SW480 (cell line): ENCODE data around the gene STT3B.
A peak's percentile ranks its signal among the peaks of the same experiment; 100 is the strongest.
"Not testable (repeated sequence)": the region's sequence is repeated elsewhere in the genome, so short reads cannot be mapped to it uniquely, and the experiment has no call there.

ENCODE experiments used
- DNase-seq: peaks from one replicate; pipeline ENCODE4 v3.0.0-alpha.2; 2016; ENCODE audit warnings: low spot score

The STT3B gene

DNA sequence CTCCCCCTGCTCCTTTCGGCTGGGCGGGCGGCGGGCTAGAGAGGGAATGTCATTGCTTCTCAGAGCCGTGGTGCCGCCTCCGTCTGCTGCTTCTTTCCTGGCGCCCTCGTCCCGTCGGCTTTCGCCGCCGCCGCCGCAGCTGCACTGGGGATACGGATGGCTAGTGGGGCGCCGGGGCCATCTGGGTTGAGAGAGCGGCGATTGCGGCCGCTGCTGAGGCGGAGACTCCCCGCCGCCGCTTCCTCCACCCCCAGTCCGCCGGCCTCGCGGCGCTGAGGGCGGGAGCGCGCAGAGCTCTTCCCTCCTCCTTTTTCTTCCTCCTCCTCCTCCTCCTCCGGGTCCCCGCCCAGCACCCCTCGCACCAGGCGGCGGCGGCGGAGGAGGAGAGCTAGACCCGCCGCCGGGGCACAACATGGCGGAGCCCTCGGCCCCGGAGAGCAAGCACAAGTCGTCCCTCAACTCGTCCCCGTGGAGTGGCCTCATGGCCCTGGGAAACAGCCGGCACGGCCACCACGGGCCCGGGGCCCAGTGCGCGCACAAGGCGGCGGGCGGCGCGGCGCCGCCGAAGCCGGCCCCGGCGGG lies at the start of gene STT3B:
Gene STT3B, plus strand, starts transcription at position 339 of the 582 bp plus-strand sequence. Its CDS starts 74 bp downstream, at position 413.
- peak; percentile 79 for DNase-seq

DNA sequence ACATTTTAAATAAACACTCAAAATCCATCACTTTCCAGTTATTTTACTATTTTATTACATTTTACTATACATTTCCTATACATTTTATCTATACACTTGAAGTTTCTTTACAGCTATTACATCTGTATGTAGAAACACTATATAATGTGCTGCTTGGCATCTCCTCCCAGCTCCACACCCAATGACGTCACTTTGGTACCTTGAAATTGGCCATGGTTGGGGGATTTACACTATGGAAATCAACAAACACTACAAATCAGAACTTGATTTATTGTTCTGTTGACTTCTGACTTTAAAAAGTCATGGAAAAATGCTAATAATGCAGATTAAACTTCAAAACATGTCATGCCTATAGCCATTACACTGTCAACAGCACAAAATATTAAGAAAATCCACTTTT lies 48.9 kb upstream of the STT3B start:
- DNase-seq = no peak

DNA sequence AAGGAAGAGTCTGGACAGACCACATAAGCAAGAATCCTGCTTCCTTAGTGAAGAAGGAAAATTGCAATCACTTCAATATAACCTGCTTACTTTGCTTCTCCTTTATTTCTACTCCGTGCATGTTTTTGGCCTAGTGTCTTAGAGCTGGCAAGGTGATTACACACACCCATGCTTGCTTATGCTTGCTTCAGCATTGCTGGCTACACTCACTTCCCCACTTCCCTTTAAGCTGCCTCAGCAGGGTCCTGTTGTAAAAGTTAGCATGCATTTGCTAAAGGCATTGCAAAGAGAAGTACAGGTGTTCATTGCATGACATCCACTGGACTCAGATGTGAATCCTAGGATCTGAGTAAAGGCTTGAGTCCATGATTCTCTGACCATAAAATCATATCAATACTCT lies 47.5 kb upstream of the STT3B start:
- DNase-seq = no peak

DNA sequence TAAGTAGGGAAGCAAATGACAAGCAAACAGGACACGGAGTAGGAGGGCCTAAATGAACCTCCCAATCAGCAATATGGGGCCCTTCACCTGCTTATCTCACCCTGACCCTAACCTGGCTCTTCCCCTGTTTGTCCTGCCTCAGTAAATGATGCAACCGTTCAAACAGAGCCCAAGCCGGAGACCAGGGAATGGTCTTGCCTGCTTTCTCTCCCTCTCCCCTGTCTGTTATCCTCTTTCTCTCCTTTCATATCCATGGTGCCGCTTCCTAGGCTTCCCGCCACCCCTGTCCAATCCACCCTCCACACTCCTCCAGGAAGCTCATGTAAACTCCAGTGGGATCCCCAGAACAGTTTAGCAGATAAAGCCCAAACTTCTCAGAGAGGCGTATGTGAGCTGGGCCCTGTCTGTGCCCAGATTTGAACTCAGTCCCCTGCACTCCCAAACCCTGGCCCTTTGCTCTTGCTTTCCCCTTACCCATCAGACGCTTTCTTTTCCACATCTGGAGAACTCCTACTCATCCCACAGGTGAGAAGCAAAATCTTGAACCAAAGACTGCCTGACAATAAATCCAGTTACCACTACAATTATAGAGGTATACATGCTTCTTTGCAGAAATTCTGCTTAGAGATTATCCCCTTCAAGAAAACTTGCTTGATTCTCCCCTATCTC lies 45.7 kb upstream of the STT3B start:
- DNase-seq = no peak

DNA sequence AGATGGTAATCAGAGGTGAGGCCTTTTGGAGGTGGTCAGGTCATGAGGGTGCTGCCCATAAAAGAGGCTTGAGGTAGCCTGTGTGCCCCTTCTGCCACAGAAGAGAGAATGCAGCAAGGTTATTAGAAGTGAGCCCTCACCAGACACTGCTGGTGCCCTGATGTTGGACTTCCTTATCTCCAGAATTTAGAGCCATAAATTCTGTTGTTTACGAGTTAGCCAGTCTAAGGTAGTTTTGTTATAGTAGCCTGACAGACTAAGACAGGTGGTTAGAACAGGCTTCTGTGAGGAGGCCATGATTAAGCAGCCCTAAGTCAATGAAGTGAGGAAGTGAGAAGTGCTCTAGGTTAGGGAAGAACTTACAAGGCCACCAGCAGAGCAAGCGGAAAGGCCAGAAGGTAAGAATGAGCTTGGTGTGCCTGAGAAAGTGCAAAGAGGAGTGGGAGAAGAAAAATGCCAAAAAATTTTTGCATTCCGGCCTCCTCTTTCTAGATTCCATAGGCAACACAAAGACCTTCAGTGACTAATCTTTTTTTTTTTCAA lies 44.2 kb upstream of the STT3B start:
- no peak for DNase-seq

DNA sequence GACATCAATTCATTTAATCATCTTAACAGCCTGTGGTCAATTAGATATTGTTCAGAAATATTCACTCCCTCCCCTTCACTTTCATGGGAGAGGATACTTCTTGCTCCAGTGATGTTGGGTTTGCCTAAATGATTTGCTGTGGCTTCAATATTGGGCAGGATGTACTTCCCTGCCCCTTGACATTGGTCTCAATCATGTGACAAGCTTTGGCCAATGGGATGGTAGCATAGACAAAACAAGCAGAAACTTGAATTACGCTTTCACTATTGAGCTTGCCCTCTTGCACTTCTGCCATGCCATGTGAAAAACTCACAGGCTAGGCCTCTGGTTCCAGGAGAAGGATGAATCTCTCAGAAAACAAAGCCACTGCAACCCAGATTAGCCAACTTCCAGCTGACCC lies 42.2 kb upstream of the STT3B start:
- DNase-seq = no peak

DNA sequence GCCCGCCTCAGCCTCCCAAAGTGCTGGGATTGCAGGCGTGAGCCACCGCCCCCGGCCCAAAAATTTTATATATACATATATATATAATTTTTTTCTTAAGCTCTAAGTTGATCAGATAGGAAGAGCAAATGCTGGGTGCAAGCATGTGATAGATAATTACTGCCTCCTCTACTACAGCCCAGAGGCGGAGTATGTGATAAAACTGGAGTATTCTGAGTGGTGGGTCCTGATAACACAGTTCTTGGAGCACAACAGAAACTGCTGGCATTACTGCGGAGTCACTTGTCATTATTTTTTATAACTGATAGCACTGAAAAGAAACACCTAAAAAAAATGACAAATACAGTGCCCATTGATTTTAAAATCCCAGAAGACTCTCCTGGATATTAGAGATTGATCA lies 41.1 kb upstream of the STT3B start:
- no peak for DNase-seq

DNA sequence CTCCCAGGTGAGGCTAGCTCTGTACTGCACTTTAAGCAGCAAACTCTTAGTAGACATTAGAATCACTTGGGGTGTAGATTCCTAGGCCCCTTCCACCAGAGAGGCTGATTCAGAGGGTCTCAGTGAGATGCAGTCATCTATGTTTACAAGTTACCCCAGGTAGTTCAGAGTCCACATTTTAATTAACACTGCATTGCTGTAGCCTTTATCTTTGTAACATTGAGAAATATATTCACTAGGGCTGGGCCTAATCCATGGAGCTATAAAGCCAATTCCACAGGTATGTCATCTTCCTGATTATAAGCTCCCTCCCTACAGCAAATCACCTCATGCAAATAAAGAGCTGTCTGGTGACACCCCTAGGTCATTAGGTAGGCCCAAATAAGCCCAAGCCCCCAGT lies 39.6 kb upstream of the STT3B start:
- DNase-seq = no peak

DNA sequence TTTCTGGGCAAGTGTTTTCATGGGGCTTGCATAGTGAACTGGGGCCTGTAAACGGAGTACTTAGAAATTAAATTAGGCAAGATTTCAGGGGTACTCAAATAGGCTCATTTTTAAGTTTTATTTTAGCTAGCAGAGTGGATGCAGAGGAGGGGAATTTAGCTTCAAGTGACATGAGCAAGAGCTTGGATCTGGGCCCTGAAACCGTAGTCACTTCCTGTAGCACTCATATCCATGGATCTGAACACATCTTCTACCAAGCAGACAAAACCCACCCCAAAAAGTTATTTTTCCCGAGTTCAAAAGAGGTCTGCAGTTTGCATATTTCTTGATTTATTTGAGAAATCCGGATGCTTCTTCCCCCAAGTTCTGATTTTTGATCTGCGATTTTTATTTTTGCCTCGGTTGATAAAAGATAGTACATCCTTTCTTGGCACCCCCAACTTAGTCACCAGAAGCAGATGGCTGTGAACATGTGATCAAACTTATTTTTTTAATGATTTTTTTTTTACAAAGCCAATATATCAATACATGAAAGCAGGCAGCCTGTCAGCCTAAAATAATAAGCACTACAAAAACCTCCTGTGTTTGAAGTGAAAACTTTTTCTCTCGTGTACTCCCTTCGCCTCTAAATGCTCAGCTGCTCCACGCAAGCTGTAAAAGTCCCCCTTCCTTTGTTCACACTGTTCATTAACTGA lies 36.6 kb upstream of the STT3B start:
- no peak for DNase-seq

DNA sequence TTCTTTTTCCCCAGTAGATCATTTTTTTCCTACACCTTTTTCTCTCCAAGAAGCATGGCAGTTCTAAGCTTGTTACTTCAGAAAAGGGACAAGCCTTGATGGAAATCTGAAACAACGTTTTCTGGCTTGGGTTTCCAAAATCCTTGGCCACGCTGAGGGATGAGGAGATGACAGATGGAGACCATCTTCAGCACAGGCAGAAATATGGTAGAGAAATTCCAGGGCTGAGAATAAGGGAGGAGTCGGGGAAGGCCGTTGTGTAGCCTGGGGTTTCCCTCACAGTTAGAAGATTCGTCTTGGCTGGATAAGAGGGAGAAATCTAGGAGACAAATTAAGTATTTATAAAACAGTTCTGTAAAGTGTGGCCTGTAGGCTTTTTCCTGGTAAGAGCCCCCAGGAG lies 33.9 kb upstream of the STT3B start:
- DNase-seq = no peak

DNA sequence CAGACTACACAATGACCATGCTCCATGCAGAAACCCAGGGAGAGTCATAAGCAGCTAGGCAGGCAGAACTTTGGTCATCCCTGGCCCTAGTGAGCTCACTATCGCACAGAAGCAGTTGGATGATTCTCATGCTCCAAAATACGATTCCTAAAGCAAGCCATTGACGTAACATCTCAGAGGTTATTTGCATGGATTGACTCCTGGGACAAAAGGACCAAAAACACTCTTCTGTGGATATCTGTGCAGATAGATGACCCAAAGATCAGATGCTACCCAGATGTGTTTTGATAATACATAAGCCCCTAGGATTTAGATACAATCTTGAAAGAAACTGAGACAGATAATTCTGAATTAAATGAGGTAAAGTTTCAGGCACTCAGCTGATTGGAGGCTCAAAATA lies 33.4 kb upstream of the STT3B start:
- DNase-seq = no peak

DNA sequence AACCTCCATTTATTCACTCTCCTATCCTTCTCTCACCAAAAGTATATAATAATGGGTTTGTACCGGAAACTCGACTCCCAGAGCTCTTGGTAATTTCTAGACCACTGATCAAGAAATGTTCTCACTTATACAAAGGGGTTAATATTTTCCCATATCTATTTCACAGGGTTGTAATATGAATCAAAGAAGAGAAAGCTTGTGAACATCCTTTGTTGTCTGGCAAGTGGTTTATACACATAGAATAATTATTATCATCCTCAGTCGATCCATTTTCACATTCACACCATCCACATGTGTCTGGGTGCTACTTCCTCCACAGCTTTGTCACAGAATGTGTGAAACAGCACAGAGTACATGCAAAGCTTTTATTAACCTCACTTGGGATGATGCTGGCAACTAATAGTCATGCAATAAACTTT lies 29.9 kb upstream of the STT3B start:
- no peak for DNase-seq

DNA sequence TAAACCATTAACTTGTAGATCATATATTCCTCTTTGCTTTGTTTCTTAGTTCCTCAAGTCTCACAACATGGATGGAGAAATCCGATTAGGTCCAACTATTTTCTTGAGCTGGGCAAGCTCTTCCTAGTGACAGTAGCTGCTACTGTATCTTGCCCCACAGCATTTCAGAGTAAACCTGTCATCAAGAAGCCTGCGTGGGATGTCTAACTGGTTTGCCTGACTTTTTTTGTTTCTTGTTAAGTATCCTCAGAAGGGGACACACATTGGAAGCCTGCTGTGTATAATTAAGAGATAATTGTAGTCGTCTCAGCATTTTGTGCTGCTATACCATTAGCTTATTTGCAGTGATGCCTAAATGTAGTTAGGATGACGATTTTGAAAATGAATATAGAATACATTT lies 29.3 kb upstream of the STT3B start:
- no peak for DNase-seq

DNA sequence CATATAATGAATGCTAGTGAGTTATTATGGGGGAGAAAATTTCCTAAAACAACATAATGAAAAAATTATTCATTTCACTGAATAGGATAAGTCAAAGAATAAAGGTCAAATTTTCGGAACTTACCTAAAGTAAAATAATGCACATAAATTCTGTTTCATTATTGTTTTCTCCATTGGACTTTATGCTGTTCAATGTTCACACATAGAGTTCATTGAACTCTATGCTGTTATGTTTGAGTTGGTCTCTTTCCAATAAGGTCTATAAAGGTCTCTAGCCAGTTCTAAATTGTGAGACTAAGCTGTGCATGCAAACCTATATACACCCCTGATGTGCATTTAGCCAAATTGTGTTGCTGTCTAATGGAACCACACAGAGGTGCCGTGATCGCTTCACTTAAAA lies 28.5 kb upstream of the STT3B start:
- DNase-seq = no peak

DNA sequence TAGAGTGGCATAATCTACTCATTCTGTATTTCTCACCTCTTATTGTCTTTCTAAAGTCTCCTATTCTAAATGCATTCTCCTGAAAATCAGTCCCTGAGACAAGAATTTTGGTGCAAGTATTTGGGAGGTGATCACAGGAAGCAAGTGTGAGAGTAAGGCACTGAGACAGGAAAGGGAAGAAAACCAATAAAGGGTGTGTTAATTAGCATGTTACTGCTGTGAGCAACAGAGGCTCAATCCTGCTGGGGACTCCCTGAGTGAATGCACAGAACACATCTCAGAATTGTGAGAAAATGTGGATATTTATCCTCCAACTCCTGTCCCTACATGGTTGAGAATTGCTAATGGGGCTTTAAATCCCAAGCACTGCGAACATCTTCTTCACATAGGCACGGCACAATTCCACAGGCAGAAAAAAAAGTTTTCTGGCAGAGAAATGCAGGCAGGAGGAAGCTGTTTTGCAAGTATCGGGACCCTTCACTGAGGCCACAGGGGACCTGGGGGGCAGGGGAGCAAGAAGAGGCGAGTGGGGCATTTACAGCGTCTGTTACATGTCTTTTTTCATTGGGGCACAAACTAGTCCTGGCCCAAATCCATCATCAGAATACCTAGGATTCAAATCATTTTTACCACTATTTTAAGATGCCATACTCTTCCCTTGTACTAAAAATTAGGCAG lies 27.2 kb upstream of the STT3B start:
- DNase-seq = no peak

DNA sequence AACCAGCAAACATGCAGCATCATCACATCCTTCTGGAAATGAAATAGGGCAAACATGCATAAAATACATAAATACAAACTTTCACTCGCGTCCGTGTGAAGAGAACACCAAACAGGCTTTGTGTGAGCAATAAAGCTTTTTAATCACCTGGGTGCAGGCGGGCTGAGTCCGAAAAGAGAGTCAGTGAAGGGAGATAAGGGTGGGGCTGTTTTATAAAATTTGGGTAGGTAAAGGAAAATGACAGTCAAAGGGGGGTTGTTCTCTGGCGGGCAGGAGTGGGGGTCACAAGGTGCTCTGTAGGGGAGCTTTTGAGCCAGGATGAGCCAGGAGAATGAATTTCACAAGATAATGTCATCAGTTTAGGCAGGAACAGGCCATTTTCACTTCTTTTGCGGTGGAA lies 26.2 kb upstream of the STT3B start:
- not testable (repeated sequence) for DNase-seq

DNA sequence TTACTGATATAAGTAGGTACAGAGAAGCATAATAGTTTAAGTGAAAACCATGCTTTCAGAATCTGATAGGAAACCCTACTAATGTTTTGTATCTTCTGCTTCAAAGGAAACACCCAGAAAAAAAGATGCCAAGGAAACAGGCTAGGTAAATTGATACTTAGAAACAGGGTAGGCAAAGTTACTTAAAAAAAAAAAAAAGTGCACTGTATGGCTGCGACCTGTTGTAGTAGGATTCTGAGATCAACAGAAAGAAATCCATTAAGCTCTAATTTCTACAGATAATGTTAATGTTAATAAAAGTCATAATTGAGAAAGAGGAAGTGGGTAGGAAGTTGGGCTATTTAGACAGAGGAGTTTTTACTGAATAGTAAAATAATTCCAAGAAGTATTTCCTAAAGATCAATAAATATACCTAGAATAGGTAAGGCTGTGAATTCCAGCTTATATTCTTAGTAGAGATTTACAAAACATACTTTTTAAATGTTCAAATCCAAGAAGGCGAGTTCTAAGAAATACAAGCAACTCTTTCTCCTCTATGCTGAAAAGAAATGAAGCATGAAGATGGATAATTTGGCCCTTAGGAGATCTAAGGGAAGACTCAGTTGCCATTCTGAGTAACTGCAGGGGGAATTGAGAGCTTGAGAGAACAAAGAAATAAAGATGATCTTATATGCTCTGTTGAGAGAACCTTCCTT lies 24.1 kb upstream of the STT3B start:
- DNase-seq = no peak

DNA sequence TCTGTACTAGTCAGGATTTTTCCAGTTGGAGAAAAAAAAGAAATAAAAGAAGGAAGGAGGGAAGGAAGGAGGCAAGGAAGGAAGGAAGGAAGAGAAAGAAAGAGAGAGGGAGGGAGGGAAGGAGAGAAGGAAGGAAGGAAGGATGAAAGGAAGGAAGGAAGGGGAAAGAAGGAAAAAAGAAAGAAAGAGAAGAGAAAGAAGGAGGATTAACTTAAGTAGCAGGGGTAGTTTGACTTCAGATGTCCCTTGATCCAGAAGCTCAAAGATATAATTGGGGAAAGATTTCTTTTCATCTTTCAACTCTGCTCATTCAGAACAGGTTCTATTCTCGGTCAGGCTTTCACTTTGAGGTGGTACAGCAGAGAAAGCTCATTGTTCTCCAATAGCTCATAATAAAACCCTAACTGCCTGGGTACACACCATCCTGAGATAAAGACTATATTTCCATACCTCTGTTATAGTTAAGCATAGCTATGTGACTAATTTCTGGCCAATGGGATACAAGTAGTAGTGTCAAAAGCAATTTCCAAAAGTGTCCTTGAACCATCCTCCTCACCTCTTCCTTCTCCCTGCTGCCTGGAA lies 23.5 kb upstream of the STT3B start:
- no peak for DNase-seq

DNA sequence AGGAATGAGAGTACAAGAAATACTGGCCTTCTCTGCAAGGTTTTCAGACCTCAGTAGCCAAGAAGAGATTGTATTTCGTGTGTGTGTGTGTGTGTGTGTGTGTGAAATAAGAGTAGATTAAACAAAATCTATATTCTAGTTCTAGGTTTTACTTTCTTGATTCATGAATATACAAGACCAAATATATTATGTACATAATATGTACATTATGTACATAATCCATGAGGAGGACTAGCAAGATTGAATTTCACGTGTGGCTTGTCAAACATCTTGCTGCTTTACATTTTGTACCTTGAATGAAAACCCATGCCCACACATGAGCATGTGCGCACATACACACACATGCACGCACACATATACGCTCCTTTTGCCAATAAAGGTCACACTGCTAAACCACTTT lies 18.2 kb upstream of the STT3B start:
- DNase-seq = no peak

DNA sequence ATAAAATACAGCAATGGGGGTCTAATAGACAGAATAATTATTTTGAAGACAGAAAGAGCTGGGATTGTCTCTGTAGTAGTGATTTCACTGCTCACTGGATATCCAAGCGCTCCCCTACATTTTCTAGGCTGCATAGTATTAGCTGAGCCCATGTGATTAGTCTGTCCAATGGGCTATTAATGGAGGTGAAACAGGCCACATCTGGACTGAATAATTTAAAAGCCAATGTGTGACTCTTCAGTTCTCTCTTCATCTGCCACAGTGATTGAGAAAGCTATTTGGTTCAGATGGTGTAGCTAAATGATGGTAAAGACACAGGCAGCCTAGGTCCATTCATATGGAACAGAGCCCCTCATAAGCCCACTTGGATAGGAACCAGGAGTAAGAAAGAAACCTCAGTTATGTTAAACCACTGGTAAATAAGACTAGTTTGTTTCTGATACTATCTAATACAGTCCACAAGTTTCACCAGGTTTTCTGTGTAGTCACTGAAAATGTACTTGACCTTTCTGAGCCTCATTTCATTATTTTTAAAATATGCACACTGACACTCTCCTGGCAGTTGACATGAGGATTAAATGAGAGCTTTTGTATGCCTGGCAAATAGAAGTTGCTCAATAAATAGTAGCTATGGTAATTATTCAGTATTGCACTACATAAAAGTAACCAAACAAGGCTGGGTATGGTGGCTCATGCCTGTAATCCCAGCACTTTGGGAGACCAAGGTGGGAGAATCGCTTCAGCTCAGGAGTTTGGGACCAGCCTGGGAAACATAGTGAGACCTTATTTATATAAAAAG lies 17.0 kb upstream of the STT3B start:
- no peak for DNase-seq

DNA sequence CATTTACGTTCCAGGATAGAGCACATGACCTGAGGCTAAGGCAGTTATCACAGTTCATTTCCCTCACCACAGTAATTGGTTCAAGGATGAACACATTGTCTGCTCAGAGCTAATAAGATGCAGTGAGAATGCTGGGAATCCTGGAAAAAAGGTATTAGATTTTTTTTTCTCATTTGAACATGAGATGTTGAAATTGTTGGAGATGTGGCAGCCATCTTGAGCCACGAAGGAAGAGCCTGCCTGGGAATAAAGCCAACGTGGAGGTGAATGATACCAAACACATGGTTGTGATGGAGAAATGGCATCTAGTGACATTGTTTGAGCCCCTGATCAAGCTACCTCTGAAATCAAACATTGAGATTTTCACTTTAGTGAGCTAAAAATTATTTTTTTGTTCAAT lies 16.0 kb upstream of the STT3B start:
- DNase-seq = no peak
